H9 (cell line): ENCODE data around the gene PPIP5K2. TPM values are rescaled to one million over a fixed set of nuclear protein-coding genes. Genes with fewer than 3 reads are reported as not detected.

Experiments
- DNase-seq: peaks from one replicate; pipeline ENCODE4 v3.0.0-alpha.2; 2017
- H2AFZ ChIP-seq: one replicate; pipeline ENCODE4 v1.6.1; 2013; ENCODE audit warnings: mild to moderate bottlenecking, low read length, control low read depth, moderate library complexity
- H2AK5ac ChIP-seq: 2 replicates; pipeline ENCODE4 v1.6.1; 2013; ENCODE audit warnings: low read length, control low read depth, mixed read lengths; ENCODE audit not compliant: insufficient read length
- H2BK120ac ChIP-seq: one replicate; pipeline ENCODE4 v1.6.1; 2013; ENCODE audit warnings: low read depth, mild to moderate bottlenecking, low read length, control low read depth, inconsistent platforms; ENCODE audit not compliant: poor library complexity, severe bottlenecking
- H2BK12ac ChIP-seq: 2 replicates; pipeline ENCODE4 v1.6.1; 2013; ENCODE audit warnings: low read length, control low read depth, mixed read lengths, low read depth; ENCODE audit not compliant: insufficient read length
- H2BK15ac ChIP-seq: 2 replicates; pipeline ENCODE4 v1.6.1; 2013; ENCODE audit warnings: low read depth, low read length, control low read depth
- H2BK20ac ChIP-seq: one replicate; pipeline ENCODE4 v1.6.1; 2013; ENCODE audit warnings: low read depth, mild to moderate bottlenecking, low read length, control low read depth, inconsistent platforms; ENCODE audit not compliant: poor library complexity, severe bottlenecking
- H2BK5ac ChIP-seq: 2 replicates; pipeline ENCODE4 v1.6.1; 2013; ENCODE audit warnings: low read length, control low read depth, mixed read lengths; ENCODE audit not compliant: insufficient read length
- H3K14ac ChIP-seq: 2 replicates; pipeline ENCODE4 v1.6.1; 2013; ENCODE audit warnings: low read length, control low read depth; ENCODE audit not compliant: insufficient read depth
- H3K18ac ChIP-seq: 2 replicates; pipeline ENCODE4 v1.6.1; 2013; ENCODE audit warnings: low read depth, mild to moderate bottlenecking, mixed read lengths, low read length, control low read depth; ENCODE audit not compliant: insufficient read length
- H3K23ac ChIP-seq: 2 replicates; pipeline ENCODE4 v1.6.1; 2013; ENCODE audit warnings: low read length, control low read depth, mixed read lengths, low read depth; ENCODE audit not compliant: insufficient read length
- H3K23me2 ChIP-seq: 2 replicates; pipeline ENCODE4 v1.6.1; 2013; ENCODE audit warnings: low read depth, mild to moderate bottlenecking, mixed read lengths, low read length, control low read depth; ENCODE audit not compliant: insufficient read length, poor library complexity, severe bottlenecking
- H3K27ac ChIP-seq: 2 replicates; pipeline ENCODE4 v1.5.1; 2013; ENCODE audit warnings: low read length, control low read depth, mixed read lengths, low read depth; ENCODE audit not compliant: insufficient read length
- H3K27me3 ChIP-seq: 2 replicates; pipeline ENCODE4 v1.6.1; 2013; ENCODE audit warnings: low read length, control low read depth, inconsistent platforms; ENCODE audit not compliant: insufficient read depth
- H3K4ac ChIP-seq: 2 replicates; pipeline ENCODE4 v1.6.1; 2013; ENCODE audit warnings: low read depth, mild to moderate bottlenecking, control low read depth, inconsistent platforms, low read length, moderate library complexity
- H3K4me1 ChIP-seq: 2 replicates; pipeline ENCODE4 v1.6.1; 2013; ENCODE audit warnings: low read length, control low read depth, inconsistent platforms; ENCODE audit not compliant: insufficient read depth
- H3K4me2 ChIP-seq: 2 replicates; pipeline ENCODE4 v1.6.1; 2013; ENCODE audit warnings: low read length, control low read depth, mixed read lengths; ENCODE audit not compliant: insufficient read length, insufficient read depth
- H3K56ac ChIP-seq: 2 replicates; pipeline ENCODE4 v1.6.1; 2013; ENCODE audit warnings: low read depth, mild to moderate bottlenecking, mixed read lengths, low read length, control low read depth; ENCODE audit not compliant: insufficient read length
- H3K79me1 ChIP-seq: 2 replicates; pipeline ENCODE4 v1.6.1; 2013; ENCODE audit warnings: low read depth, mild to moderate bottlenecking, moderate library complexity, low read length, control low read depth, inconsistent platforms; ENCODE audit not compliant: insufficient read depth, poor library complexity, severe bottlenecking
- H3K79me2 ChIP-seq: 2 replicates; pipeline ENCODE4 v1.6.1; 2013; ENCODE audit warnings: low read length, control low read depth, inconsistent platforms; ENCODE audit not compliant: insufficient read depth
- H3K9ac ChIP-seq: 2 replicates; pipeline ENCODE4 v1.6.1; 2013; ENCODE audit warnings: low read length, control low read depth, mixed read lengths; ENCODE audit not compliant: insufficient read length; ENCODE audit errors: extremely low read depth
- H3K9me3 ChIP-seq: one replicate; pipeline ENCODE4 v1.6.1; 2013; ENCODE audit warnings: low read depth, low read length, inconsistent platforms; ENCODE audit not compliant: control insufficient read depth
- H3T11ph ChIP-seq: one replicate; pipeline ENCODE4 v1.6.1; 2013; ENCODE audit warnings: mild to moderate bottlenecking, low read length, control low read depth, inconsistent platforms
- H4K20me1 ChIP-seq: one replicate; pipeline ENCODE4 v1.6.1; 2013; ENCODE audit not compliant: control insufficient read depth, insufficient read length, insufficient read depth
- H4K5ac ChIP-seq: 2 replicates; pipeline ENCODE4 v1.6.1; 2013; ENCODE audit warnings: low read depth, mild to moderate bottlenecking, mixed read lengths, low read length, control low read depth; ENCODE audit not compliant: insufficient read length
- H4K8ac ChIP-seq: replicated peaks from 2 replicates; pipeline ENCODE4 v1.6.1; 2013; ENCODE audit warnings: low read length, control low read depth, mixed read lengths, low read depth; ENCODE audit not compliant: insufficient read length
- H4K91ac ChIP-seq: 2 replicates; pipeline ENCODE4 v1.6.1; 2013; ENCODE audit warnings: low read depth, mild to moderate bottlenecking, moderate library complexity, mixed read lengths, low read length, control low read depth; ENCODE audit not compliant: insufficient read length
- H3K27ac Mint-ChIP-seq, 3 experiments: 2 replicates in 2 of 3; 3 replicates in 1 of 3; pipeline ENCODE4 v1.8.0; 2020 to 2021; ENCODE audit warnings: mixed read lengths in 3 of 3, mild to moderate bottlenecking in 1 of 3, moderate library complexity in 1 of 3
- H3K27me3 Mint-ChIP-seq: 2 replicates; pipeline ENCODE4 v1.8.0; 2021; ENCODE audit warnings: low read depth, mild to moderate bottlenecking, moderate library complexity, mixed read lengths
- H3K36me3 Mint-ChIP-seq, 3 experiments: 2 replicates in 2 of 3; 3 replicates in 1 of 3; pipeline ENCODE4 v1.8.0; 2020 to 2021; ENCODE audit warnings: low read depth in 3 of 3, mixed read lengths in 3 of 3; ENCODE audit not compliant: insufficient read depth in 1 of 3
- H3K4me1 Mint-ChIP-seq, 2 experiments: 2 replicates each; pipeline ENCODE4 v1.8.0; 2020; ENCODE audit warnings: mixed read lengths in 2 of 2
- H3K4me3 Mint-ChIP-seq, 2 experiments: 2 replicates in 1 of 2; 3 replicates in 1 of 2; pipeline ENCODE4 v1.8.0; 2020 to 2021; ENCODE audit warnings: mild to moderate bottlenecking in 2 of 2, mixed read lengths in 2 of 2, moderate library complexity in 1 of 2
- H3K9me3 Mint-ChIP-seq, 2 experiments: 2 replicates in 1 of 2; 3 replicates in 1 of 2; pipeline ENCODE4 v1.8.0; 2020; ENCODE audit warnings: mild to moderate bottlenecking in 2 of 2, mixed read lengths in 2 of 2, moderate library complexity in 1 of 2
- WGBS: extraction: QIAGEN DNeasy Blood & Tissue Kit; methylation state at CpG from one replicate; pipeline ENCODE4 v1.1.7; 2013; ENCODE audit warnings: missing lambda C conversion rate, low lambda C conversion rate, mixed read lengths; ENCODE audit not compliant: insufficient read length; ENCODE audit errors: extremely low coverage; 5-methylcytosine and 5-hydroxymethylcytosine counted together
- total RNA-seq: library from RNA; stranded (reverse); gene quantifications from 2 replicates; pipeline ENCODE4 v1.2.1, GENCODE V29; 2021
- TF ChIP-seq, protein P1 (sequence below): fragments of 200-600 bp; sonication (generic); conservative IDR thresholded peaks from 3 replicates; pipeline ENCODE4 v1.8.0; 2021; ENCODE audit warnings: antibody characterized with exemption, mild to moderate bottlenecking

PPIP5K2 gene
- total RNA-seq, 1 experiment from 2014 or later = 43.8 TPM

DNA sequence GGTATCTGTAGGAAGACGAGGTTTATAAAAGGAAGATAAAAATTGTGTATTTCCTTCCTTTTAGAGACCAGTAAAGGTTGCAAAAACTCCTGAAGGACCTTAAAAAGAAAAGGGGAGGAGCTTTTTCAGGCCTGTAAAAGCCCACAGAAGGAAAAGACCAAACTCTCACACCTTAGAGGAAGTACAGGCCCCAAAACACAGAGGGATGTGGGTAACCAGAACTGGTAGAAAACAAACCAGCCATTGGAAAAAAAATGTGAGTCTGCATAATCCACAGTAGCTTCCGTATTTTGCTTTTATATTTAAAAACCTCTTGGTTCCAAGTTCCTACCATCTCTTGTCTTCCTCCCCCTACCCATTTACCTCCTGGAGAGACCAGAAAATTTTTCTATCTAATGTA lies 8.6 kb upstream of the PPIP5K2 start:
- Histone ChIP-seq H3K4me2 (no peak overlapping the region), H3K23me2 (no peaks in the 10 kb centered on the region), H3K79me2 (no peaks in the 10 kb centered on the region), H3K79me1 (no peaks in the 10 kb centered on the region), H3T11ph (no peak overlapping the region), H2AK5ac (no peak overlapping the region), H2BK120ac (no peak overlapping the region), H3K4me1 (peaks cover 2% of the 10 kb centered on the region; the same call in 1 of the 2 replicates), H3K9me3 (no peaks in the 10 kb centered on the region), H2BK20ac (no peak overlapping the region), H3K27ac (no peak overlapping the region), H2AFZ (no peak overlapping the region), H2BK15ac (no peak overlapping the region), H3K56ac (no peak overlapping the region), H4K20me1 (no peaks in the 10 kb centered on the region), H3K14ac (no peak overlapping the region), H4K8ac (no peak overlapping the region), H4K91ac (no peak overlapping the region), H3K27me3 (no peaks in the 10 kb centered on the region), H3K4ac (no peak overlapping the region), H2BK5ac (no peak overlapping the region), H3K18ac (no peak overlapping the region), H3K23ac (no peak overlapping the region), H2BK12ac (no peak overlapping the region), H4K5ac (no peak overlapping the region), H3K9ac (no peak overlapping the region)
- no peaks in the 10 kb centered on the region for H3K27me3 Mint-ChIP-seq
- no CpG with 5 or more reads among the region's 2 CpGs for WGBS
- H3K27ac Mint-ChIP-seq = peak overlapping the region; percentile 43 to 66 (median 56); a peak in 2 of 7 replicates
- TF ChIP-seq, protein P1, sequence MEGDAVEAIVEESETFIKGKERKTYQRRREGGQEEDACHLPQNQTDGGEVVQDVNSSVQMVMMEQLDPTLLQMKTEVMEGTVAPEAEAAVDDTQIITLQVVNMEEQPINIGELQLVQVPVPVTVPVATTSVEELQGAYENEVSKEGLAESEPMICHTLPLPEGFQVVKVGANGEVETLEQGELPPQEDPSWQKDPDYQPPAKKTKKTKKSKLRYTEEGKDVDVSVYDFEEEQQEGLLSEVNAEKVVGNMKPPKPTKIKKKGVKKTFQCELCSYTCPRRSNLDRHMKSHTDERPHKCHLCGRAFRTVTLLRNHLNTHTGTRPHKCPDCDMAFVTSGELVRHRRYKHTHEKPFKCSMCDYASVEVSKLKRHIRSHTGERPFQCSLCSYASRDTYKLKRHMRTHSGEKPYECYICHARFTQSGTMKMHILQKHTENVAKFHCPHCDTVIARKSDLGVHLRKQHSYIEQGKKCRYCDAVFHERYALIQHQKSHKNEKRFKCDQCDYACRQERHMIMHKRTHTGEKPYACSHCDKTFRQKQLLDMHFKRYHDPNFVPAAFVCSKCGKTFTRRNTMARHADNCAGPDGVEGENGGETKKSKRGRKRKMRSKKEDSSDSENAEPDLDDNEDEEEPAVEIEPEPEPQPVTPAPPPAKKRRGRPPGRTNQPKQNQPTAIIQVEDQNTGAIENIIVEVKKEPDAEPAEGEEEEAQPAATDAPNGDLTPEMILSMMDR = no peak
- H3K4me1 Mint-ChIP-seq = peaks cover 22 to 32% of the 10 kb centered on the region in 2 experiments
- H3K9me3 Mint-ChIP-seq = no peaks in the 10 kb centered on the region; a peak in 1 of 5 replicates
- no peak for DNase-seq
- peaks cover 0 to 9% (median 2%) of the 10 kb centered on the region in 3 experiments; a peak in 4 of 7 replicates for H3K36me3 Mint-ChIP-seq
- no peak overlapping the region for H3K4me3 Mint-ChIP-seq
